LNCAP (cell line): Measurements from ENCODE around the gene MBNL3.

ENCODE experiments used
- CTCF ChIP-seq: fragments of 450-650 bp; IDR thresholded peaks from 2 replicates; pipeline ENCODE4 v1.5.1; 2017; ENCODE audit warnings: mild to moderate bottlenecking

MBNL3 gene

GRCh38 chrX:132488819-132489577 lies at the start of gene MBNL3:
Gene MBNL3 (minus strand): TSS chrX:132489038. CDS start chrX:132439611, 49,427 bp downstream.
- TF ChIP-seq CTCF, result no peak

- TF ChIP-seq CTCF, result no peak
These were observed 44.6 kb upstream of the MBNL3 start for GRCh38 chrX:132533409-132533808.

- TF ChIP-seq CTCF, result no peak
These were observed 44.1 kb upstream of the MBNL3 start for GRCh38 chrX:132532913-132533312.

GRCh38 chrX:132532097-132532496 lies 43.3 kb upstream of the MBNL3 start:
- TF ChIP-seq CTCF, result no peak

- TF ChIP-seq CTCF, result no peak
These were observed 32.0 kb upstream of the MBNL3 start for GRCh38 chrX:132520792-132521191.

- TF ChIP-seq CTCF, result no peak
These were observed 31.4 kb upstream of the MBNL3 start for GRCh38 chrX:132520213-132520612.

GRCh38 chrX:132518401-132518800 lies 29.6 kb upstream of the MBNL3 start:
- TF ChIP-seq CTCF, result no peak

GRCh38 chrX:132508834-132509233 lies 20.0 kb upstream of the MBNL3 start:
- no peak for TF ChIP-seq CTCF
